GM12878 (cell line): ENCODE results near the gene WRAP73. TPM values are rescaled to one million over a fixed set of nuclear protein-coding genes. Genes with fewer than 3 reads are reported as not detected.

ENCODE experiments used
- ATAC-seq: fragments of 200-7000 bp; cut with Tn5 transposase; 3 replicates; pipeline ENCODE4 v1.9.1; 2020; ENCODE audit warnings: mild to moderate bottlenecking, moderate library complexity
- BruUV-seq: library from RNA; stranded (reverse); fragments of 400-500 nt; replicated peaks from 2 replicates; lab custom pipeline; 2021; lab: Mats Ljungman, UMichigan
- CTCF ChIA-PET: fragments of 300-600 bp; sonication (Branson Sonifier 250); formaldehyde crosslinking; extraction: SDS; loops from one replicate; lab custom pipeline; 2021; ENCODE audit warnings: inconsistent platforms; lab: Yijun Ruan, JAX
- POLR2A ChIA-PET: fragments of 350-600 bp; formaldehyde crosslinking; extraction: SDS; loops from one replicate; lab custom pipeline; 2021; ENCODE audit warnings: inconsistent platforms; lab: Charles Lee
- RAD21 ChIA-PET: fragments of 300-600 bp; sonication (Branson Sonifier 250); formaldehyde crosslinking; loops from one replicate; lab custom pipeline; 2023; ENCODE audit warnings: antibody characterized with exemption; ENCODE audit not compliant: unreplicated experiment; lab: Charles Lee
- SMC1A ChIA-PET: fragments of 300-600 bp; sonication (Branson Sonifier 250); formaldehyde crosslinking; loops from one replicate; lab custom pipeline; 2023; ENCODE audit not compliant: unreplicated experiment, uncharacterized antibody; lab: Charles Lee
- DNase-seq: peaks from one replicate; pipeline ENCODE4 v3.0.0-alpha.2; 2011; ENCODE audit warnings: low read depth, low spot score
- FAIRE-seq: peaks from 3 replicates; lab custom pipeline; 2011; peaks lifted over from hg19 to GRCh38; lab: Jason Lieb, UNC
- H2AFZ ChIP-seq: 2 replicates; pipeline ENCODE4 v1.6.0; 2011; ENCODE audit warnings: low read depth, low read length, control low read depth; ENCODE audit not compliant: control insufficient read depth
- H3K27ac ChIP-seq: 2 replicates; pipeline ENCODE4 v1.5.1; 2011; ENCODE audit warnings: control low read depth; ENCODE audit not compliant: control insufficient read depth, insufficient read depth
- H3K27me3 ChIP-seq, 2 experiments: replicated peaks in 1 of 2; 2 replicates each; pipeline versions ENCODE4 v1.6.0 to v1.6.1; 2011; ENCODE audit warnings: low read length in 1 of 2; ENCODE audit not compliant: control insufficient read depth in 2 of 2, insufficient read depth in 2 of 2
- H3K36me3 ChIP-seq, 2 experiments: 2 replicates each; pipeline ENCODE4 v1.5.1; 2011; ENCODE audit warnings: low read length in 1 of 2; ENCODE audit not compliant: control insufficient read depth in 2 of 2, insufficient read depth in 2 of 2
- H3K4me1 ChIP-seq: 2 replicates; pipeline ENCODE4 v1.6.1; 2011; ENCODE audit warnings: mild to moderate bottlenecking, low read length, moderate library complexity, mixed read lengths; ENCODE audit not compliant: control insufficient read depth, insufficient read depth
- H3K4me2 ChIP-seq: 2 replicates; pipeline ENCODE4 v1.6.0; 2011; ENCODE audit warnings: control low read depth; ENCODE audit not compliant: control insufficient read depth, insufficient read depth
- H3K4me3 ChIP-seq: fragments of 200-600 bp; sonication (generic); 2 replicates; pipeline ENCODE4 v1.5.1; 2016
- H3K79me2 ChIP-seq: 2 replicates; pipeline ENCODE4 v1.6.0; 2011; ENCODE audit warnings: low read length; ENCODE audit not compliant: control insufficient read depth, insufficient read depth
- H3K9ac ChIP-seq: 2 replicates; pipeline ENCODE4 v1.8.0; 2011; ENCODE audit warnings: low read length, control low read depth, mixed read lengths; ENCODE audit not compliant: control insufficient read depth, insufficient read depth
- H3K9me3 ChIP-seq: replicated peaks from 3 replicates; pipeline ENCODE4 v1.5.1; 2011; ENCODE audit warnings: mild to moderate bottlenecking, low read length; ENCODE audit not compliant: control insufficient read depth, insufficient read depth
- H4K20me1 ChIP-seq: 2 replicates; pipeline ENCODE4 v1.6.0; 2011; ENCODE audit not compliant: control insufficient read depth, insufficient read depth
- BACH1 ChIP-seq: fragments of 450-650 bp; IDR thresholded peaks from 2 replicates; pipeline ENCODE4 v1.6.1; 2017; ENCODE audit warnings: mild to moderate bottlenecking, borderline replicate concordance
- CBX5 ChIP-seq: sonication (generic); IDR thresholded peaks from 2 replicates; pipeline ENCODE4 v1.6.1; 2016; ENCODE audit warnings: low read depth, moderate library complexity, mild to moderate bottlenecking, inconsistent platforms
- EED ChIP-seq: sonication (generic); IDR thresholded peaks from 2 replicates; pipeline ENCODE4 v1.6.1; 2016; ENCODE audit warnings: antibody characterized with exemption, low read depth
- EGR1 ChIP-seq, 2 experiments: IDR thresholded peaks; 1 replicate in 1 of 2; 2 replicates in 1 of 2; pipeline ENCODE4 v1.6.1; 2011 to 2012; ENCODE audit warnings: low read depth in 2 of 2, low read length in 2 of 2, borderline replicate concordance in 1 of 2, mild to moderate bottlenecking in 1 of 2, moderate library complexity in 1 of 2
- GATAD2B ChIP-seq: fragments of 450-650 bp; conservative IDR thresholded peaks from 2 replicates; pipeline ENCODE4 v1.6.1; 2017; ENCODE audit warnings: low read depth, mild to moderate bottlenecking, moderate library complexity
- MXI1 ChIP-seq: fragments of 150-350 bp; IDR thresholded peaks from 2 replicates; pipeline ENCODE4 v1.6.1; 2011; ENCODE audit warnings: low read depth, mild to moderate bottlenecking, inconsistent platforms, low read length, improper control_type of control experiment
- NR2C1 ChIP-seq: fragments of 450-650 bp; IDR thresholded peaks from 2 replicates; pipeline ENCODE4 v1.6.1; 2017; ENCODE audit warnings: antibody characterized with exemption, mild to moderate bottlenecking, moderate library complexity
- NRF1 ChIP-seq: conservative IDR thresholded peaks from 2 replicates; pipeline ENCODE4 v1.6.1; 2011; ENCODE audit warnings: mild to moderate bottlenecking, low read depth, low read length, improper control_type of control experiment
- RUNX3 ChIP-seq: IDR thresholded peaks from 2 replicates; pipeline ENCODE4 v1.6.1; 2012; ENCODE audit warnings: low read length, inconsistent platforms
- SREBF2 ChIP-seq: IDR thresholded peaks from 2 replicates; pipeline ENCODE4 v1.6.1; 2012; ENCODE audit warnings: mild to moderate bottlenecking, low read length
- TAF1 ChIP-seq: IDR thresholded peaks from 2 replicates; pipeline ENCODE4 v1.6.1; 2011; ENCODE audit warnings: mild to moderate bottlenecking, low read depth, low read length, borderline replicate concordance
- ZSCAN29 ChIP-seq: fragments of 450-650 bp; IDR thresholded peaks from 2 replicates; pipeline ENCODE4 v1.6.1; 2017; ENCODE audit warnings: mild to moderate bottlenecking, moderate library complexity
- WGBS: methylation state at CpG from one replicate; pipeline ENCODE4 v1.1.6; 2016; ENCODE audit warnings: low lambda C conversion rate; ENCODE audit not compliant: insufficient replicate concordance, insufficient coverage; ENCODE audit errors: missing lambda C conversion rate; 5-methylcytosine and 5-hydroxymethylcytosine counted together
- in situ Hi-C: fragments of 300-500 bp; cut with MboI; formaldehyde crosslinking; loops from 9 replicates; pipeline ENCODE4 v1.14.3; 2018; ENCODE audit warnings: mixed read lengths
- intact Hi-C: fragments of 100-400 bp; cut with micrococcal nuclease; formaldehyde crosslinking; loops from one replicate; pipeline ENCODE4 v1.14.2; 2022; ENCODE audit not compliant: unreplicated experiment
- polyA plus RNA-seq, 11 experiments: library from polyadenylated mRNA; depleted of rRNA in 4 of 11; unstranded in 6 of 11; stranded (reverse) in 5 of 11; fragments of >200 nt; fragmentation: Nextera tagmentation in 4 of 11; fragmentation: Illumina TruSeq in 1 of 11; extraction: Ambion mirVana in 4 of 11; extraction: Trizol in 1 of 11; gene quantifications; 1 replicate in 1 of 11; 2 replicates in 10 of 11; pipeline versions ENCODE4 v1.2.1 to v1.2.3, GENCODE V29; 2011 to 2016; ENCODE audit warnings: inconsistent platforms in 2 of 11, missing spikeins in 2 of 11, low read depth in 1 of 11
- total RNA-seq, 4 experiments: library from RNA; depleted of rRNA in 3 of 4; stranded (reverse); fragments of >200 nt in 3 of 4; fragmentation: Illumina TruSeq in 1 of 4; extraction: Trizol in 1 of 4; gene quantifications; 2 replicates each; pipeline versions ENCODE4 v1.2.1 to v1.2.3, GENCODE V29; 2013 to 2021
- TF ChIP-seq, protein P1 (sequence below): IDR thresholded peaks from 2 replicates; pipeline ENCODE4 v1.6.1; 2011; ENCODE audit warnings: borderline replicate concordance, low read depth, mild to moderate bottlenecking, moderate library complexity, mixed read lengths, low read length; ENCODE audit not compliant: insufficient read depth; ENCODE audit errors: extremely low read length
- TF ChIP-seq, protein P2 (sequence below): fragments of 450-650 bp; IDR thresholded peaks from 2 replicates; pipeline ENCODE4 v1.6.1; 2014; ENCODE audit warnings: mild to moderate bottlenecking
- TF ChIP-seq, protein P3 (sequence below): fragments of 150-350 bp; IDR thresholded peaks from 2 replicates; pipeline ENCODE4 v1.6.1; 2014; ENCODE audit warnings: mild to moderate bottlenecking, low read depth, low read length
- TF ChIP-seq, protein P4 (sequence below): fragments of 450-650 bp; IDR thresholded peaks from 2 replicates; pipeline ENCODE4 v1.6.1; 2017; ENCODE audit warnings: mild to moderate bottlenecking, low read depth, inconsistent platforms; ENCODE audit not compliant: poor library complexity, severe bottlenecking

Gene WRAP73
- total and polyA plus RNA-seq, 10 of the 15 experiments (the other 5 are each of a cell fraction or from before 2014, with no cell fraction given): 3.2 to 65.8 (median 48.0) TPM

DNA sequence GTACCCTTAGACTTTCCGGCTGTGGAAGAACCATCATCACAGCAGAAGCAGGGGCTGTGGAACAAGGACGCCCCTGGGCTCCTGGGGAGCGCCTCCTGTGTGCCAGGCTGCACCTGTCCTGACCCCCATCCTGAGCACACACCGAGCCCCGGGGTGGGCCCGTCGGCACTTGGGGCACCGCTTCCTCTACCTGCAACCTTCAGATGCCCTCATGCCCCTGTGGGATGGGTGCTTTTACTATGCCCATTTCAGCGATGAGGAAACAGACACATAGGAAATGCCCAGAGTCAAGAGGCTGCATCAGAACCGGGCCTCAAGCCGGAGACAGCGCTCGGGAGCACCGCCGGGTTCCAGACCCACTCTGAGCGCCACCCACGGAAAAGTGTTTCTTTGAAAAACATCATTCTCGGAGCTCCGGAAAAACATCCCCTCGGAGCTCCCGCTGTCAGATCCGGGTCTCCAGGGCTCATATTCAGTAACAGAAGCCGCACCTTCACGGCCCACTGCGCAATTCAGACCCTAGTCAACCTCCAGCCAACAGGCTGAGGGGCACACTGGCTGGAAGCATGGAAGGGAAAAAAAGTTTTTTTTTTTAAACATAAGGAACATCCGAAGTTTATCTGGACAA lies 17.1 kb downstream of the WRAP73 start (continued):
- TF ChIP-seq, protein P1, sequence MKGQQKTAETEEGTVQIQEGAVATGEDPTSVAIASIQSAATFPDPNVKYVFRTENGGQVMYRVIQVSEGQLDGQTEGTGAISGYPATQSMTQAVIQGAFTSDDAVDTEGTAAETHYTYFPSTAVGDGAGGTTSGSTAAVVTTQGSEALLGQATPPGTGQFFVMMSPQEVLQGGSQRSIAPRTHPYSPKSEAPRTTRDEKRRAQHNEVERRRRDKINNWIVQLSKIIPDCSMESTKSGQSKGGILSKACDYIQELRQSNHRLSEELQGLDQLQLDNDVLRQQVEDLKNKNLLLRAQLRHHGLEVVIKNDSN: no peak
- TF ChIP-seq NRF1 (no peak), SREBF2 (no peak), EGR1 (IDR thresholded peaks at IDR 0.05; ENCODE audit: borderline replicate concordance in 1 of 2, low read depth in 2 of 2, low read length in 2 of 2) (no peak), MXI1 (no peak), BACH1 (no peak)
- TF ChIP-seq, protein P2, sequence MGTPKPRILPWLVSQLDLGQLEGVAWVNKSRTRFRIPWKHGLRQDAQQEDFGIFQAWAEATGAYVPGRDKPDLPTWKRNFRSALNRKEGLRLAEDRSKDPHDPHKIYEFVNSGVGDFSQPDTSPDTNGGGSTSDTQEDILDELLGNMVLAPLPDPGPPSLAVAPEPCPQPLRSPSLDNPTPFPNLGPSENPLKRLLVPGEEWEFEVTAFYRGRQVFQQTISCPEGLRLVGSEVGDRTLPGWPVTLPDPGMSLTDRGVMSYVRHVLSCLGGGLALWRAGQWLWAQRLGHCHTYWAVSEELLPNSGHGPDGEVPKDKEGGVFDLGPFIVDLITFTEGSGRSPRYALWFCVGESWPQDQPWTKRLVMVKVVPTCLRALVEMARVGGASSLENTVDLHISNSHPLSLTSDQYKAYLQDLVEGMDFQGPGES: no peak
- TF ChIP-seq, protein P3, sequence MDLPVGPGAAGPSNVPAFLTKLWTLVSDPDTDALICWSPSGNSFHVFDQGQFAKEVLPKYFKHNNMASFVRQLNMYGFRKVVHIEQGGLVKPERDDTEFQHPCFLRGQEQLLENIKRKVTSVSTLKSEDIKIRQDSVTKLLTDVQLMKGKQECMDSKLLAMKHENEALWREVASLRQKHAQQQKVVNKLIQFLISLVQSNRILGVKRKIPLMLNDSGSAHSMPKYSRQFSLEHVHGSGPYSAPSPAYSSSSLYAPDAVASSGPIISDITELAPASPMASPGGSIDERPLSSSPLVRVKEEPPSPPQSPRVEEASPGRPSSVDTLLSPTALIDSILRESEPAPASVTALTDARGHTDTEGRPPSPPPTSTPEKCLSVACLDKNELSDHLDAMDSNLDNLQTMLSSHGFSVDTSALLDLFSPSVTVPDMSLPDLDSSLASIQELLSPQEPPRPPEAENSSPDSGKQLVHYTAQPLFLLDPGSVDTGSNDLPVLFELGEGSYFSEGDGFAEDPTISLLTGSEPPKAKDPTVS: no peak

DNA sequence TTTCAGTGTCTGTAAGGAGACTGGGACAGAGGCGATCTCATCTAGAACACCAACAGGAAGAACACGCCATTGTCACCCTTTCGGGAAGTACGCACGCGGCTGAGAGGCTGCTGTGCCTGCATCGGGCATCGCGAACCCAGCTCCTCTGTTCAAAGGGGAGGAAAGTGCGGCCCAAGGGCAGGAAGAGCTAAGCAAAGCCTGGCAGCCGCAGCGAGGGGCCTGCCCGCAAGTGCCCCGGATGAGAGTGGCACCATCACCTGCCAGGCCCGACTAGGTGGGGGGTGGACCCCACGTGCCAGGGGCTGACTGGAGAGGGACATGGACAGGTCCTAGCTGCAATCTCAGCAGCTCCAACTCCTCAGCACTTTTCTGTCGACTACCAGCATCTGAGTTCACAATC lies 17.6 kb downstream of the WRAP73 start:
- Histone ChIP-seq H3K27me3 (no peaks in the 10 kb centered on the region), H3K9me3 (no peaks in the 10 kb centered on the region), H4K20me1 (no peaks in the 10 kb centered on the region), H3K27ac (no peak overlapping the region), H2AFZ (no peak overlapping the region), H3K4me1 (no peaks in the 10 kb centered on the region), H3K79me2 (no peaks in the 10 kb centered on the region), H3K36me3 (peaks cover 18 to 20% of the 10 kb centered on the region in 2 experiments), H3K4me2 (no peak overlapping the region), H3K9ac (no peak overlapping the region), H3K4me3 (no peak overlapping the region)
- ATAC-seq (no peak), DNase-seq (no peak), FAIRE-seq (no peak)
- SMC1A ChIA-PET: no interaction called here
- in situ Hi-C loops: no loop called here
- POLR2A ChIA-PET: interaction anchor here (0.5 to 0.7 kb wide), 2 partner anchors 9 to 73 kb away, joined by 3 read pairs; no protein-coding TSS in a partner anchor
- RAD21 ChIA-PET: no interaction called here
- CTCF ChIA-PET: interaction anchor here (1.7 kb wide), 1 partner anchor 13 kb away, joined by 5 read pairs; no protein-coding TSS in a partner anchor
- WGBS: 94% methylated on average over 17 of the region's 17 CpGs
- no TSS peak for BruUV-seq
- intact Hi-C loops: no loop called here
- TF ChIP-seq, protein P4, sequence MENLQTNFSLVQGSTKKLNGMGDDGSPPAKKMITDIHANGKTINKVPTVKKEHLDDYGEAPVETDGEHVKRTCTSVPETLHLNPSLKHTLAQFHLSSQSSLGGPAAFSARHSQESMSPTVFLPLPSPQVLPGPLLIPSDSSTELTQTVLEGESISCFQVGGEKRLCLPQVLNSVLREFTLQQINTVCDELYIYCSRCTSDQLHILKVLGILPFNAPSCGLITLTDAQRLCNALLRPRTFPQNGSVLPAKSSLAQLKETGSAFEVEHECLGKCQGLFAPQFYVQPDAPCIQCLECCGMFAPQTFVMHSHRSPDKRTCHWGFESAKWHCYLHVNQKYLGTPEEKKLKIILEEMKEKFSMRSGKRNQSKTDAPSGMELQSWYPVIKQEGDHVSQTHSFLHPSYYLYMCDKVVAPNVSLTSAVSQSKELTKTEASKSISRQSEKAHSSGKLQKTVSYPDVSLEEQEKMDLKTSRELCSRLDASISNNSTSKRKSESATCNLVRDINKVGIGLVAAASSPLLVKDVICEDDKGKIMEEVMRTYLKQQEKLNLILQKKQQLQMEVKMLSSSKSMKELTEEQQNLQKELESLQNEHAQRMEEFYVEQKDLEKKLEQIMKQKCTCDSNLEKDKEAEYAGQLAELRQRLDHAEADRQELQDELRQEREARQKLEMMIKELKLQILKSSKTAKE: no peak
- no peak for TF ChIP-seq TAF1
- TF ChIP-seq ZSCAN29: no peak
- TF ChIP-seq NRF1: no peak
- TF ChIP-seq EED: no peak
- TF ChIP-seq NR2C1: no peak
- TF ChIP-seq RUNX3: no peak
- TF ChIP-seq GATAD2B: no peak
- no peak for TF ChIP-seq CBX5
